Endometrial microvascular endothelial cells (primary cell): ENCODE results near the gene HSF4. TPM values are rescaled to one million over a fixed set of nuclear protein-coding genes. Genes with fewer than 3 reads are reported as not detected.

Experiments
- in situ Hi-C: cut with HindIII; loops from 2 replicates; pipeline ENCODE4 v1.10.0; 2017; ENCODE audit warnings: low sequenced_read_pairs, low pct_unique_long_range_greater_than_20kb; ENCODE audit errors: inconsistent ontology term
- total RNA-seq: library from RNA; depleted of rRNA; stranded (reverse); fragments of >200 nt; gene quantifications from one replicate; pipeline ENCODE4 v1.2.3, GENCODE V29; 2015; ENCODE audit errors: inconsistent ontology term

Gene HSF4
- total RNA-seq, 1 donor from 2014 or later, result not detected

GRCh38 chr16:67163164-67163998, 1.2 kb upstream of the HSF4 start:
- in situ Hi-C loops, result no loop called here

- in situ Hi-C loops, result no loop called here
Measured at GRCh38 chr16:67163999-67164558, 466 bp upstream of the HSF4 start.

GRCh38 chr16:67165121-67166078, 855 bp downstream of the HSF4 start:
- in situ Hi-C loops, result no loop called here

GRCh38 chr16:67166110-67166547, 1.6 kb downstream of the HSF4 start:
- in situ Hi-C loops, result no loop called here

- in situ Hi-C loops, result no loop called here
Measured at GRCh38 chr16:67166598-67167168, 2.1 kb downstream of the HSF4 start.

GRCh38 chr16:67167588-67167987, 3.0 kb downstream of the HSF4 start:
- in situ Hi-C loops, result no loop called here

GRCh38 chr16:67169011-67169451, 4.5 kb downstream of the HSF4 start:
- in situ Hi-C loops, result no loop called here

GRCh38 chr16:67169642-67170167, 5.2 kb downstream of the HSF4 start:
- in situ Hi-C loops, result no loop called here

- in situ Hi-C loops, result no loop called here
Measured at GRCh38 chr16:67170168-67170948, 5.8 kb downstream of the HSF4 start, which contains the start of gene NOL3. Gene NOL3 (plus strand): TSS chr16:67170538.

- in situ Hi-C loops, result no loop called here
Measured at GRCh38 chr16:67170949-67171649, 6.6 kb downstream of the HSF4 start.

- in situ Hi-C loops, result no loop called here
Measured at GRCh38 chr16:67173323-67173722, 8.8 kb downstream of the HSF4 start.

GRCh38 chr16:67173808-67174705, 9.5 kb downstream of the HSF4 start:
- in situ Hi-C loops, result no loop called here

GRCh38 chr16:67174706-67175231, 10.2 kb downstream of the HSF4 start:
- in situ Hi-C loops, result no loop called here

- in situ Hi-C loops, result no loop called here
Measured at GRCh38 chr16:67176662-67177061, 12.1 kb downstream of the HSF4 start.

- in situ Hi-C loops, result no loop called here
Measured at GRCh38 chr16:67177743-67178699, 13.5 kb downstream of the HSF4 start.
